Measurements from ENCODE around the gene COA5. TPM values are rescaled to one million over a fixed set of nuclear protein-coding genes. Genes with fewer than 3 reads are reported as not detected.

The COA5 gene
- total RNA-seq, 1 experiment from 2014 or later = 28.9 TPM

- no peak for DNase-seq (ENCODE audit: low read depth)
Observed at GRCh38 chr2:98552499-98553179, 55.7 kb downstream of the COA5 start.

GRCh38 chr2:98551316-98551715 is 57.0 kb downstream of the COA5 start:
- DNase-seq (ENCODE audit: low read depth) = no peak

GRCh38 chr2:98550165-98550564 is 58.1 kb downstream of the COA5 start:
- no peak for DNase-seq (ENCODE audit: low read depth)

Other genes with a start within 250 kb of the COA5 start
- gene INPP4A, start 163.7 kb downstream of the COA5 start, total RNA-seq (2014; rRNA removed; shearing (Covaris generic)) = 10.2 and 14.3 TPM in 2 replicates
- gene UNC50, start 77 bp upstream of the COA5 start, total RNA-seq (2014; rRNA removed; shearing (Covaris generic)) = 63.3 and 67.5 TPM in 2 replicates
- not detected in 2 replicates for gene MGAT4A, start 122.6 kb upstream of the COA5 start, total RNA-seq (2014; rRNA removed; shearing (Covaris generic))

Data from M059J (cell line).